DMS153 treated with DMSO at 0.1 percent for 48 hours (cell line): ENCODE data around the gene JAG1.
"Not testable (repeated sequence)": the region's sequence is repeated elsewhere in the genome, so short reads cannot be mapped to it uniquely, and the experiment has no call there.

ENCODE experiments used
- DNase-seq: peaks from one replicate; lab custom pipeline; 2025; ENCODE audit not compliant: unreplicated experiment; lab: John Stamatoyannopoulos, UW

The JAG1 gene

GRCh38 chr20:10590446-10590845 lies 83.4 kb downstream of the JAG1 start:
- not testable (repeated sequence) for DNase-seq
